ENCODE measurements around the gene TLR10.

DNA sequence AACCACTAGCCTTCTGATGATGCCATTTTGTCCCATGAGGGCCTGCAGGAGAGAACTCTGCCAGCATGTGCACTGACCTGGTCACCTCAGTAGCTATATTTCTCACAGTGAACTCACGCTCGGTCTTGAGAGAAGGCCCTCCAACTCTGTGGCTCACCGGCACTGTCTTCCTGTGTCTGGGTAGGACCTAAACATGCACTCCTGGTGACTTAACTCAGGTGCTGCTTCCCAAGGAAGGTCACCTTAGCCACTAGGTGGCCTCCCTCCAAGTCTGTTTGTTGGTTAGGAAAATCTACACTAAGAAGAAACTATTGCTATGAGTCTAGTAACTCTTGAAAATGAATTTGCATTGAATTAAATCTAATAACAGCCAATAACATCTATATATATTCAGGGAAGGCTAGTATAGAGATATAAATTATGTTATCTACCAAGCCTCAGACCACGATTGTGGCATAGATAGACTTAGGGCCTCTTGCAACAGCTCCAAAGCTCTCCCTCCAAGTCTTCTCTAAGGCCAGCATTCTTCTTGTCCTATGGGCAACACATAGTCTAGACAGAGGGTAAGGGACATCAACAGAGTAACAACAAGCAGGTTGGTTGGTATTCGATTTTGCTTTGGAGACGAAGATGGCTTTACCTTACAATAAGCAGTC is 24.7 kb downstream of the TLR10 start:
- TF ChIP-seq EZH2 (IDR thresholded peaks at IDR 0.05; ENCODE audit: insufficient read depth, poor library complexity, severe bottlenecking) = no peak
- TF ChIP-seq EZH2phosphoT487 (IDR thresholded peaks at IDR 0.05; ENCODE audit: insufficient read depth, low read depth) = no peak

Data from GM23248 (cell line).